ENCODE measurements around the gene LRPAP1. TPM values are rescaled to one million over a fixed set of nuclear protein-coding genes. Genes with fewer than 3 reads are reported as not detected.

Gene LRPAP1
- polyA plus RNA-seq, 1 donor from 2014 or later: 91.1 TPM

GRCh38 chr4:3496021-3496420 lies 36.2 kb downstream of the LRPAP1 start:
- TF ChIP-seq MXI1 (conservative IDR thresholded peaks at IDR 0.05; ENCODE audit: poor library complexity, severe bottlenecking) (no peak), POLR2AphosphoS5 (IDR thresholded peaks at IDR 0.05) (no peak), REST (IDR thresholded peaks at IDR 0.05; ENCODE audit: borderline replicate concordance) (no peak)
- Histone ChIP-seq H3K9ac (ENCODE audit: low read length) (no peak overlapping the region), H3K36me3 (ENCODE audit: insufficient read depth, low read length) (no peaks in the 10 kb centered on the region), H3K4me2 (ENCODE audit: low read length) (no peak overlapping the region), H3K4me3 (ENCODE audit: low read length) (no peak overlapping the region), H3K27me3 (ENCODE audit: insufficient read depth, low read depth, low read length) (no peaks in the 10 kb centered on the region), H3K27ac (ENCODE audit: low read length) (no peak overlapping the region), H3K9me2 (ENCODE audit: insufficient read depth, low read length) (no peaks in the 10 kb centered on the region), H3K9me3 (ENCODE audit: low read length) (no peaks in the 10 kb centered on the region), H4K20me1 (ENCODE audit: insufficient read depth) (no peaks in the 10 kb centered on the region), H2AFZ (ENCODE audit: low read depth, low read length) (no peak overlapping the region), H3K79me2 (replicated peaks; ENCODE audit: insufficient read depth, low read length) (no peaks in the 10 kb centered on the region), H3F3A (ENCODE audit: insufficient read depth, low read length, poor library complexity, severe bottlenecking) (no peaks in the 10 kb centered on the region)

GRCh38 chr4:3495204-3495975 lies 36.8 kb downstream of the LRPAP1 start:
- no peaks in the 10 kb centered on the region for H4K20me1 ChIP-seq (ENCODE audit: insufficient read depth)
- no peak overlapping the region for H3K9ac ChIP-seq (ENCODE audit: low read length)
- H3K9me3 ChIP-seq (ENCODE audit: low read length): no peaks in the 10 kb centered on the region
- H3K79me2 ChIP-seq (replicated peaks; ENCODE audit: insufficient read depth, low read length): no peaks in the 10 kb centered on the region
- H3K4me2 ChIP-seq (ENCODE audit: low read length): no peak overlapping the region
- H2AFZ ChIP-seq (ENCODE audit: low read depth, low read length): no peak overlapping the region
- H3K27me3 ChIP-seq (ENCODE audit: insufficient read depth, low read depth, low read length): no peaks in the 10 kb centered on the region
- H3K36me3 ChIP-seq (ENCODE audit: insufficient read depth, low read length): no peaks in the 10 kb centered on the region
- no peak overlapping the region for H3K27ac ChIP-seq (ENCODE audit: low read length)
- TF ChIP-seq EP300 (conservative IDR thresholded peaks at IDR 0.05; ENCODE audit: poor library complexity, severe bottlenecking) (no peak), EZH2 (IDR thresholded peaks at IDR 0.05; ENCODE audit: borderline replicate concordance, insufficient read depth, low read length, poor library complexity, severe bottlenecking) (no peak), RAD21 (conservative IDR thresholded peaks at IDR 0.05) (no peak), TAF1 (IDR thresholded peaks at IDR 0.05; ENCODE audit: low read depth) (no peak), SMC3 (conservative IDR thresholded peaks at IDR 0.05; ENCODE audit: poor library complexity) (no peak), POLR2AphosphoS5 (IDR thresholded peaks at IDR 0.05) (no peak)
- H3K9me2 ChIP-seq (ENCODE audit: insufficient read depth, low read length): no peaks in the 10 kb centered on the region
- H3K4me3 ChIP-seq (ENCODE audit: low read length): no peak overlapping the region
- no peaks in the 10 kb centered on the region for H3F3A ChIP-seq (ENCODE audit: insufficient read depth, low read length, poor library complexity, severe bottlenecking)

- no peaks in the 10 kb centered on the region for H4K20me1 ChIP-seq (ENCODE audit: insufficient read depth)
Measured at GRCh38 chr4:3494462-3494871, 37.8 kb downstream of the LRPAP1 start.

More at GRCh38 chr4:3494462-3494871, 37.8 kb downstream of the LRPAP1 start:
- Histone ChIP-seq H3K4me3 (ENCODE audit: low read length) (no peak overlapping the region), H3F3A (ENCODE audit: insufficient read depth, low read length, poor library complexity, severe bottlenecking) (no peaks in the 10 kb centered on the region), H3K27ac (ENCODE audit: low read length) (no peak overlapping the region), H3K9ac (ENCODE audit: low read length) (no peak overlapping the region), H3K9me3 (ENCODE audit: low read length) (no peaks in the 10 kb centered on the region), H3K4me2 (ENCODE audit: low read length) (no peak overlapping the region), H3K27me3 (ENCODE audit: insufficient read depth, low read depth, low read length) (no peaks in the 10 kb centered on the region), H2AFZ (ENCODE audit: low read depth, low read length) (no peak overlapping the region), H3K79me2 (replicated peaks; ENCODE audit: insufficient read depth, low read length) (no peaks in the 10 kb centered on the region), H3K36me3 (ENCODE audit: insufficient read depth, low read length) (no peaks in the 10 kb centered on the region), H3K9me2 (ENCODE audit: insufficient read depth, low read length) (no peaks in the 10 kb centered on the region)
- TF ChIP-seq SMC3 (conservative IDR thresholded peaks at IDR 0.05; ENCODE audit: poor library complexity) (no peak), POLR2AphosphoS5 (IDR thresholded peaks at IDR 0.05) (no peak), CTCF (IDR thresholded peaks at IDR 0.05; ENCODE audit: poor library complexity, severe bottlenecking) (no peak), TAF1 (IDR thresholded peaks at IDR 0.05; ENCODE audit: low read depth) (no peak), REST (IDR thresholded peaks at IDR 0.05; ENCODE audit: borderline replicate concordance) (no peak), EZH2 (IDR thresholded peaks at IDR 0.05; ENCODE audit: borderline replicate concordance, insufficient read depth, low read length, poor library complexity, severe bottlenecking) (no peak), EP300 (conservative IDR thresholded peaks at IDR 0.05; ENCODE audit: poor library complexity, severe bottlenecking) (no peak), MXI1 (conservative IDR thresholded peaks at IDR 0.05; ENCODE audit: poor library complexity, severe bottlenecking) (no peak), RAD21 (conservative IDR thresholded peaks at IDR 0.05) (no peak)
